Keratinocyte (primary cell): ENCODE data around the gene KLHL3.

Experiments
- CTCF ChIP-seq, 3 experiments: IDR thresholded peaks in 1 of 3; conservative IDR thresholded peaks in 1 of 3; optimal IDR thresholded peaks in 1 of 3; 2 replicates in 2 of 3; 3 replicates in 1 of 3; pipeline versions ENCODE3 to v1.5.1; 2011; ENCODE audit warnings: low read length in 3 of 3, mild to moderate bottlenecking in 3 of 3, moderate library complexity in 2 of 3, control low read depth in 1 of 3, inconsistent platforms in 1 of 3; ENCODE audit not compliant: insufficient read depth in 2 of 3; ENCODE audit errors: extremely low read depth in 1 of 3
- EZH2 ChIP-seq: IDR thresholded peaks from one replicate; pipeline ENCODE4 v1.6.1; 2012; ENCODE audit warnings: inconsistent platforms, mild to moderate bottlenecking, low read length, moderate library complexity

- TF ChIP-seq EZH2 (no peak), CTCF (optimal IDR thresholded peaks at IDR 0.05 in 1 of 3, IDR thresholded peaks at IDR 0.05 in 1 of 3, conservative IDR thresholded peaks at IDR 0.05 in 1 of 3; ENCODE audit: extremely low read depth in 1 of 3, insufficient read depth in 2 of 3, low read length in 3 of 3) (no peak)
Measured at GRCh38 chr5:137696481-137696880, 39.4 kb downstream of the KLHL3 start.
